ENCODE results near the gene EEFSEC. TPM values are rescaled to one million over a fixed set of nuclear protein-coding genes. Genes with fewer than 3 reads are reported as not detected.

EEFSEC gene
- total RNA-seq, 1 donor from 2014 or later = 7.1 TPM

- Mint-ChIP-seq H3K4me3 (ENCODE audit: unreplicated experiment) (no peak overlapping the region), H3K36me3 (ENCODE audit: low read depth, unreplicated experiment) (no peaks in the 10 kb centered on the region), H3K27me3 (ENCODE audit: unreplicated experiment) (peaks cover 1% of the 10 kb centered on the region), H3K9me3 (ENCODE audit: unreplicated experiment) (no peaks in the 10 kb centered on the region), H3K27ac (ENCODE audit: unreplicated experiment) (no peak overlapping the region), H3K4me1 (ENCODE audit: unreplicated experiment) (peaks cover 12% of the 10 kb centered on the region)
- no peak for TF ChIP-seq CTCF (IDR thresholded peaks at IDR 0.05; ENCODE audit: unreplicated experiment)
- DNase-seq (ENCODE audit: low spot score) = no peak
Observed at GRCh38 chr3:128271536-128272332, 118.5 kb downstream of the EEFSEC start.

- Mint-ChIP-seq H3K4me1 (ENCODE audit: unreplicated experiment) (peaks cover 12% of the 10 kb centered on the region), H3K36me3 (ENCODE audit: low read depth, unreplicated experiment) (no peaks in the 10 kb centered on the region), H3K9me3 (ENCODE audit: unreplicated experiment) (no peaks in the 10 kb centered on the region), H3K27me3 (ENCODE audit: unreplicated experiment) (peaks cover 6% of the 10 kb centered on the region), H3K27ac (ENCODE audit: unreplicated experiment) (no peak overlapping the region), H3K4me3 (ENCODE audit: unreplicated experiment) (no peak overlapping the region)
- no peak for TF ChIP-seq CTCF (IDR thresholded peaks at IDR 0.05; ENCODE audit: unreplicated experiment)
- no peak for DNase-seq (ENCODE audit: low spot score)
Observed at GRCh38 chr3:128273109-128273840, 120.0 kb downstream of the EEFSEC start.

- Mint-ChIP-seq H3K27ac (ENCODE audit: unreplicated experiment) (no peak overlapping the region), H3K9me3 (ENCODE audit: unreplicated experiment) (no peaks in the 10 kb centered on the region), H3K27me3 (ENCODE audit: unreplicated experiment) (peaks cover 8% of the 10 kb centered on the region), H3K36me3 (ENCODE audit: low read depth, unreplicated experiment) (no peaks in the 10 kb centered on the region), H3K4me3 (ENCODE audit: unreplicated experiment) (no peak overlapping the region), H3K4me1 (ENCODE audit: unreplicated experiment) (peaks cover 17% of the 10 kb centered on the region)
- no peak for TF ChIP-seq CTCF (IDR thresholded peaks at IDR 0.05; ENCODE audit: unreplicated experiment)
- DNase-seq (ENCODE audit: low spot score) = no peak
Observed at GRCh38 chr3:128273841-128274573, 120.7 kb downstream of the EEFSEC start.

- Mint-ChIP-seq H3K27ac (ENCODE audit: unreplicated experiment) (no peak overlapping the region), H3K36me3 (ENCODE audit: low read depth, unreplicated experiment) (no peaks in the 10 kb centered on the region), H3K4me3 (ENCODE audit: unreplicated experiment) (no peak overlapping the region), H3K9me3 (ENCODE audit: unreplicated experiment) (no peaks in the 10 kb centered on the region), H3K27me3 (ENCODE audit: unreplicated experiment) (peaks cover 8% of the 10 kb centered on the region), H3K4me1 (ENCODE audit: unreplicated experiment) (peaks cover 17% of the 10 kb centered on the region)
- DNase-seq (ENCODE audit: low spot score) = no peak
- TF ChIP-seq CTCF (IDR thresholded peaks at IDR 0.05; ENCODE audit: unreplicated experiment) = no peak
Observed at GRCh38 chr3:128274837-128275236, 121.6 kb downstream of the EEFSEC start.
